Measurements from ENCODE around the gene CAMKK2.
"Not testable (repeated sequence)": the region's sequence is repeated elsewhere in the genome, so short reads cannot be mapped to it uniquely, and the experiment has no call there.

CAMKK2 gene

DNA sequence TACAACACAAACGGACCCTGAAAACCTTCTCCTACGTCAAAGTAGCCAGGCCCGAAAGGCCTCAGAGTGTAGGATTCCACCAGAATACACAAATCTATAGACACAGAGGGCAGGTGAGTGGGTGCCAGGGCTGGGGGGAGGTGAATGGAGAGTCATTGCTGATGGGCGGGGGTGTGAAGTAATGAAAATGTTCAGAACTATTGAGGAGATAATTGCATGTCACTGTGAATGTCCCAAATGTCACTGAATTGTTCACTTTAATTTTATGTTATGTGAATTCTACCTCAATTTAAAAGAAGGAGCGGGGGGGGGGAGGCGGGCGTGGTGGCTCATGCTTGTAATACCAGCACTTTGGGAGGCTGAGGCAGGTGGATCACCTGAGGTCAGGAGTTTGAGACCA lies 50.6 kb downstream of the CAMKK2 start:
- DNase-seq (ENCODE audit: low spot score) = no peak

DNA sequence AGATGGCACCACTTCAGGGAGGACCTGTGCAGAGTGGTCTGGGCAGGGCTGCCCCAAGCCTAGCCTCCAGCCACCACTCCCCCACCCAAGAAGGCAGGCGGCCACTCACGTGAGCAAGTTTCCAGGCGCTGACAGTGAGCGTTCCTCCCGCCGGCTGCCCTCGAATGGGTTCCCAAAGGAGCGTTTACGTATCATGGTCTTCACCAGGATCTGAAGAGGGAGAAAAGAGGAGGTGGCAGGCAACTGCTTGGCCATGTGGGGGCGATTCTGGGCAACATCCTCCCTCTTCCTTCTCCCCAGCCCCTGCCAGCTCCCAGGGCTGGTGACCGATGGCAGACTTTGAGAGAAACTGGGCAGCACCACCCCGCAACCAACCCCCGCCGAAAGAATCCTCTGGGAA lies 51.5 kb downstream of the CAMKK2 start:
- no peak for DNase-seq (ENCODE audit: low spot score)

DNA sequence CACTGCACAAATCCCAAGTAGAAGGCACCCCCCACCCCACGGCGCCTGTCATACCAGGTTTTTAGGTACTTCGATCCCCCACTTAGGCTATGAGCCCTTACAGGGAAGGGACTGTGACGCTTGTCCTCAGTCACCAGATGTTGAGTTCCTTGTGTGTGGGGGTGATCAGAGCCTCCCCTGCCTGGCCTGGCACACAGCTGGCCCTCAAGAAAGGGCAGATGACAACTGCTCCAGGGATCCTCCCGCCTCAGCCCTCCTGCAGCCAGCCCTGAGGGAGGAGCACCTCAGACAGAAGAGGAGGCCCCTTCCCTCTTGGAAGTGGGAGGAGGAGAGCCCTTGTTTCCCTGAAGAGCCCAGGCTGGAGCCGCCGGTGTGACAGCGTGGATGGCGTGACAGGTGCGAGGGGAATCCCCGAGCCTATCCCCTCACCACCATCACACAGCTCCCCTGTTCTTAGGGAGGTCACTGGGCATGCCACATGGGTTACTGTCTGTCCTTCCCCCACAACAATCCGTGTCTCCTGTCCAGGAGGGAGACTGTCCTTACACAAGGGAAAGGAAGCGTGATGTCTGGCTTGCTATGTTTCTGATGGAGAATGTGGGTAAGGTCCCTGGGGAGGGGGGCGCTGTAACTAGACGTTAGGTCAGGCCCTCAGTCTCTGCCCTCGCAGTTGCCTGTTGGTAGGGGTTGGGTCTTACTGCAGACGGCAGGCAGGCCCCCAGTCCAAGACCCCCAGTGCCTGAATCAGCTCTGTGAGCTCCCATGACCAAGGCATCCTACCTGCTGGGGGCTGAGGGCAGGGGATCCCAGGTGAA lies 55.1 kb downstream of the CAMKK2 start:
- no peak for DNase-seq (ENCODE audit: low spot score)

DNA sequence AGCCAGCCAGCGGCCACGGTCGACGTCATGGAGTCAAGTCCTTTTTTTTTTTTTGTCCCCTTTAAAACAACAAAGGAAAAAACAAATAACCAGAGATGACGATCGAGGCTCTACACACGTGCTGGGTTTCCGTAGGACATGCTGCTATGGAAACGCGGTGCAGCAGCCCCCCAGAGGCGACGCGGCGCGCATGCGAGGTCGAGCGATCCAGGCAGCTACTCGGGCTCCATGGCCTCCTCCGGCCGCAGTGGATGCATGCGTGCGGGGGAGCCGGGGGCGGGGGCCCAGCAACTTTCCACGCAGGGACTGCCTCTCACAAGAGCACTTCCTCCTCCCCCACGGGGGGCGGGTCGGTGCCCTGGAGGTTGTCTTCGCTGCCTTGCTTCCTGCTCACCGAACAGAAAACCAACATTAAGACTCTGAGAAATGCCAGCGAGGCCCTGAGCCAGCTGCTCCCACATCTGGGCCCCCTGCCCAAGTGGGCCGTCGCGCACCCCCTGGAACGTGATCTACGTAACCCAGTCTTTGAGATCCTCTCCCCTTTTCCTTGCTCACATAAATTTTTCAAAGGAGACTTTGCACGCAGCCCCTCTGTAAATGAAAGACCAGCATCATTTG lies 55.9 kb downstream of the CAMKK2 start:
- no peak for DNase-seq (ENCODE audit: low spot score)

DNA sequence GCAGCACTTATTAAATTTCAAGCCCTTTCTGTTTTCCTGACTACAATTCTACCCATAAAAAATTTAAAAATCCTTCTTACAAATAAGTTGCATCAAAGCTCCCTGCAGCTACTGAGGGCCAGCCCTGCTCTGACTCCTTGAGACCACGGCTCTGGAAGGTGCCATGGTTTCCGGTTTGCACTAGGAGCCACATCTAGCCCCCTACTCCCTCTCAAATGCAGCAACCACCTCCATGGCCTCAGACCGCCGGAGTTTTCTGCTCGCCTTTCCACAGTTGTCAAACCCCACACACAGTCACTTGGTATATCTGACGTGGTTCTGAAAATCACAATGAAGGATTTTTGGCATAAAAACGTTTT lies 56.5 kb downstream of the CAMKK2 start:
- no peak for DNase-seq (ENCODE audit: low spot score)

DNA sequence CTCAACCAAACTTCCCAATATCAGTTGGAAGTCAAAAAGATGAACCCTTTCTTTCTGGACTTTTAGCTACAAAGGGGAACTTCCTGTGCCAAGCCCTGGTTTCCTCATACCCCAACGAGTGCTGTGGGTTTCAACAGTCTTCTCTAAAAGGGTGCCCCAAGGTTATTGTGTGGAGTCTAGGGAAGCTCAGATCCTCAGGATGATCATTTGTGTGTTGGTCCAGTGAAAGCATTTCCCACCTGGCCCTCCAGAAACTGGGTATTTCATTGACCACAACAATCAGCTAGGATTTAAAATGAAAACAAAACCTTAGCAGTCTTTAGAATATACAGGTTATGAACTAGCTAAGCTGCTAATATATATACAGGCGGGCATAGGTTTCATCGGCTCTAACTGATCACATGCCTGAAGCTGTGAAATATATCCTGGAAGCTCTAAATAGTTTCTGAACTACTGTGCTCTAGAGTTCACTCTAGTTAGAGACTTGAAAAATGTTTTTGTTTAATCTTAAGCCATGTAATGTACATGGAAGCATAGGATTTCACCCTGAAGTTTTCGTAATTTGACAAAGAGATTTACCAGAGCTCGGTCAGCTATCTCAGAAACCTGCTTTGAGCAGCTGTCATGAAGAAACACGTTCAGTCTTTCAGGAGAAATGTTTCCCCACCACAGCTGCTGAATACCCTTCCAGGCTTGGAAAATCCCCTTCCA lies 57.0 kb downstream of the CAMKK2 start:
- DNase-seq (ENCODE audit: low spot score) = no peak

DNA sequence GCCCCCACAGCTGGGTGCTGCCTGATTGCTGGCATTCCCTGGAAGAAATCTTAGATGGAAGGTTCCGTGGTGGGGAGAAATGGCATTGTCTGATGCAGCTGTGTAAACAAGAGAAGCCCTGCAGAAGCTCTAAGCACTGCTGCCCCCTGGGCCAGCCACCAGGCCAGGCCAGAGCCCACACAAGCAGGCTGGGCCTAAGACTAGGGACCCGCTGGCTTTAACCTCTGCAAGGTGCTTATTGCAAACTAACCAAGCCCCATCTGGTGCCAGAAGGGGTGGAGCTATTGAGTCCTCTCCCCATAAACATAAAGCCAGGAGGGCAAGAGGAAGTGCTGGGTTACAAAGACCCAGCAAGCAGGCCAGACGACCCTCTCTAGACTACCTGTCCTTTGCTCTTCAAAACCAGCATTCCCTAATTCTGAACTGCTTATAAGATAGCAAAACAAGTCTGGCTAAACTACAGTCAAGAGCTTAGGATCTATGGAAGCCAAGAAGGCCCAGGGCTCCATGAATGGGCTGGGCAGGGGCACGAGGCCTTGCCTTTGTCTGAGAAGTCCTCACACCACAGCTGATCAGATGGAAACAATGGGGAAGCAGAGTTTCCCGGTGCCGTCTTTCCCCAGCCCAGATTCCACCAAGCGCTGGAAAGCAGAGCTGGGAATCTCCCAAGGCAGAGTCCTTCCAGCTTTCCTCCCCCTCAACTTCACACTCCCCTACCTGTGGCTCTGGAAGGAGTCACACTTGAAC lies 57.7 kb downstream of the CAMKK2 start:
- DNase-seq (ENCODE audit: low spot score) = no peak

DNA sequence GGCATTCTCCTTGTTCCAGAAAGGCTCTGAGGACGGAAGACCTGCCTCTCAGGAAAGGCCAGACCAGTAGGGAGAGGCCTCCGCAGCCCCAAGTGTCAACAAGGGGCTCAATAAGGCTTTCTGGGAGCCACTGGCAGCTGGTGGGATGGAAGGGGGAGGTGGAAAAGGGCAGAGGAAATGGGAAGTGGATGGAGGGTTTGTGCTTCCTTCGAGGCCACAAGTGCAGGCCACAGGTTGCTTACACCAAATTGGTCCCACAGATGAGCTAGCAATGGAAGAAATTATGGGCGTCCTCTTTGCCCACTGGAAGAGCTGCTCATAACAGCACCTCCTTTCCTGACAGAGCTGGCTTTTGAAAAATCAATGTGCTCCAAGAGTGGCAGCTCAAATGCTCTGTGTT lies 58.4 kb downstream of the CAMKK2 start:
- no peak for DNase-seq (ENCODE audit: low spot score)

DNA sequence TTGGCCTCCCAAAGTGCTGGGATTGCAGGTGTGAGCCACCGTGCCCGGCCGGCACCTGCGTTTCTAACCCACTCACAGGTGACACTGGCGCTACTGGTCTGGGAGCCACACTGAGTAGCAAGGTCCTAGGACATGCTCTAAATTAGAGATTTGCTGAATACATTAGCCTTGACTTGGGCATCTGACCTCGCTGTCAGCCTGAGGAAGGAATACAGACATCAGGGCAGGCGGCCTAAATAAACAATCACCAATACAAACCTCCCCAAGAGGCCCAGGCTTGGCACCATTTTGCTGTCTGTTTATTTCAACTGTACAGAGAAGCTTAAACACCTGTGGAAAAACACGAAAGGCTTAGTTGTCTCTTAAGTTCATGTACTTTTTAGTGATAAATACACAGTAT lies 59.1 kb downstream of the CAMKK2 start:
- DNase-seq (ENCODE audit: low spot score) = no peak

DNA sequence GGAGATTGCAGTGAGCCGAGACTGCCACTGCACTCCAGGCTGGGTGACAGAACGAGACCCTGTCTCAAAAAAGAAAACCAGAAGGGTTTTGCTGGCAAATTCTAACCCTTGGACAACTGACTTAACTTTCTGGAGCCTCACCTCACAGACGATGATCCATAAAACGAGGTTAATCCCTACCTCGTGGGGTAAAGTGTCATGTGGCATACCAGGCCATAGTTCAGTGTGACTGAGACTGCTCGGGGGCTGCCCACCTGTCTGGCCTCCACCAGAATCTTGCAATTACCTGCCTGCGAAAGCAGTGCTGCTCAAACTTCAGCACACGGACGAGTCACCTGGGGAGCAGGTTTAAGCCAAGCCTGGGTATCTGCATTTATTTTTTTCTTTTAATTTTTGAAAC lies 59.7 kb downstream of the CAMKK2 start:
- no peak for DNase-seq (ENCODE audit: low spot score)

DNA sequence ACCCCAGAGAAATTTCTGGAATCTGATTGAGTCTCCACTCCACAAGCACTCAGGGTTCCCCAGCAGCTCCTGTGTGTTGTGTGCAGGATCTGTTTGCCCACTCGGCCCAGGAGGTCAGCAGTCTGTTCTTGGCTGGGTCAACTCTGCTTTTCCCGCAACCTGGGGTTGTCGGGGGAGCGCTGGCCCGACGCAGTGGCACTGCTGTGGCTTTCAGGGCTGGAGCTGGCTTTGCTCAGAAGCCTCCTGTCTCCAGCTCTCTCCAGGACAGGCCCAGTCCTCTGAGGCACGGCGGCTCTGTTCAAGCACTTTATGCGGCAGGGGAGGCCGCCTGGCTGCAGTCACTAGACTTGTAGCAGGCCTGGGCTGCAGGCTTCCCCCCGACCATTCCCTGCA lies 62.9 kb downstream of the CAMKK2 start:
- no peak for DNase-seq (ENCODE audit: low spot score)

DNA sequence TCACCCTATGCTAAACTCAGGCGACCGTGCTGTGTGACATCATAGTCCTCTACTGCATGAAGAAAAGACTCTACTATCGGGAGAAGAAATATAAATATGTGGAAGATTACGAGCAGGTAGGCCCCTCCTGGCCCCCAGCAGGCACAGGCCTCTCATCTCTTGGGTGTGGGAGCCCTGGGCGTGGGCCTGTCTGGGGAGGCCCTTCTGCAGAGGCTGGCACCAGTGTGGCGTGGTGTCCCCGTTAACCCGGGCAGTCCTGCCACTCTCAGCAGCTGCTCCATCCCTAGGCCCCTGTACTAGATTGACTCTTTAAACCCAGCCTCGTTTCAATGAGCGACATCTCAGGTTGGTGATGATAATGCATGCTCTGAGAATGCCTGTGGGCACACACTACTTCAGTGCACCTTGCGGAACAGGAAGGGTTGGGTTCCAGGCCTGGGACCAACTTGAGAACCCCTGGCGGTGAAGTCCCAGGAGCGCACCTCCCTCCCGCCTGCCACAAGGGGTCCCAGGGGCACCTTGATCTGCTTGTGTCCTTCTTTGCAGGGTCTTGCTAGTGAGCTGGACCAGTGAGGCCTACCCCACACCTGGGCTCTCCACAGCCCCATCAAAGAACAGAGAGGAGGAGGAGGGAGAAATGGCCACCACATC lies 63.4 kb downstream of the CAMKK2 start:
- no peak for DNase-seq (ENCODE audit: low spot score)

DNA sequence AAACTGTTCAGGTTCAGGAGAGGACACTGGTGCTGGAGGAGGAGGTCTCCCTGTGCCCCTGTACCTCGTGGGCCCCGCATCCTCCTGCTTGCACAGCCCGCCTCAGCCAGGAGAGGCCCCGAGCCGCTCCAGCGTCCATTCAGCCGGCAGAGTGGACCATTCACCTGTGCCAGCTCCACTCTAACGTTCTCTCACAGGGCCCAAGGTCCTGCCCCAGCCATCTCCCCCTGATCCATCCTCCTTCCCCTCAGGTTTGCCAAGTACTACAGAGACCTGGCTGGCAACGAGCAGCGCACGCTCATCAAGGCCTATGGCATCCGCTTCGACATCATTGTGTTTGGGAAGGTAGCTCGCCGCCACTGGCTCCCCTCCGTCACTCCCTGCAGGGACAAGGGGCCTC lies 64.3 kb downstream of the CAMKK2 start:
- DNase-seq (ENCODE audit: low spot score) = no peak

DNA sequence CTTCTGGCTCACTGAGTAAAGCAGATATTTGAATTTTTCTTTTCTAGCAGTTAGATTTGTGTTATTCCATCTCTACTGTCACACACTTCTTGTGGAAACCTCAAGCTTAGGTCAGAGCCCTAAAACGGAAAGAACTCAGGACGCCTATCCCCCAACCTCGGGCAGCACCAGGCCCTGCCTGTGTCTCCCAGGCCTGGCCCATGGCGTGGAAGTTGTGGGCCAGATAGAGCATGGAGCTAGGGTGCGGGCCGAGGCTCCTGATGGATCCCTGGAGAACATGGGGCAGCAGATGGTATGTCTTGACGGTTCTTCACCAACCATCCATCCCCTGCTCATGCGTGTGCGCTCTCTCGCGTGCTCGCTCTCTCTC lies 66.0 kb downstream of the CAMKK2 start:
- DNase-seq (ENCODE audit: low spot score) = no peak

DNA sequence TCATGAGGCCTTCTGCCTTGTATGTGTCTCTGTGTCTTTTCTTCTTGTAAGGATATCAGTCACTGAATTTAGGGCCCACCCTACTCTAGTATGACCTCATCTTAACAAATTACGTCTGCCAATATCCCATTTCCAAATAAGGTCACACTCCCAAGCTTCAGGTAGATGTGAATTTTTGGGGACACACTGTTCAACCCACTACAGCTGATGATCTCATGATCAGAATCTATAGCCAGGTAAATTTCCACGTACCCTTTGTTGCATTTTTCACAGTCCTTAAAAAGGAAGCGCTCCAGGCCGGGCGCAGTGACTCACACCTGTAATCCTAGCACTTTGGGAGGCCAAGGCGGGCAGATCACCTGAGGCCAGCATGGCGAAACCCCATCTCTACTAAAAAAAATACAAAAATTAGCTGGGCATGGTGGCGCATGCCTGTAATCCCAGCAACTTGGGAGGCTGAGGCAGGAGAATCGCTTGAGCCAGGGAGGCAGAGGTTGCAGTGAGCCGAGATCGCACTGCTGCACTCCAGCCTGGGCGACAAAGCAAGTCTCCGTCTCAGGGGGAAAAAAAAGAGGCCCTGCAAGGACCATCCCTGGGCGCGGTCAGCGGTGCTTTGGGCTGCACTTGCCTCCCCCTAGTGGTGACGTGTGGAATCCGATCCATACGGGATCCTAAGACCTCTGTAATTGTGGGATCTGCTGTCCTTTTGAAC lies 66.5 kb downstream of the CAMKK2 start:
- DNase-seq (ENCODE audit: low spot score) = peak; percentile 73

DNA sequence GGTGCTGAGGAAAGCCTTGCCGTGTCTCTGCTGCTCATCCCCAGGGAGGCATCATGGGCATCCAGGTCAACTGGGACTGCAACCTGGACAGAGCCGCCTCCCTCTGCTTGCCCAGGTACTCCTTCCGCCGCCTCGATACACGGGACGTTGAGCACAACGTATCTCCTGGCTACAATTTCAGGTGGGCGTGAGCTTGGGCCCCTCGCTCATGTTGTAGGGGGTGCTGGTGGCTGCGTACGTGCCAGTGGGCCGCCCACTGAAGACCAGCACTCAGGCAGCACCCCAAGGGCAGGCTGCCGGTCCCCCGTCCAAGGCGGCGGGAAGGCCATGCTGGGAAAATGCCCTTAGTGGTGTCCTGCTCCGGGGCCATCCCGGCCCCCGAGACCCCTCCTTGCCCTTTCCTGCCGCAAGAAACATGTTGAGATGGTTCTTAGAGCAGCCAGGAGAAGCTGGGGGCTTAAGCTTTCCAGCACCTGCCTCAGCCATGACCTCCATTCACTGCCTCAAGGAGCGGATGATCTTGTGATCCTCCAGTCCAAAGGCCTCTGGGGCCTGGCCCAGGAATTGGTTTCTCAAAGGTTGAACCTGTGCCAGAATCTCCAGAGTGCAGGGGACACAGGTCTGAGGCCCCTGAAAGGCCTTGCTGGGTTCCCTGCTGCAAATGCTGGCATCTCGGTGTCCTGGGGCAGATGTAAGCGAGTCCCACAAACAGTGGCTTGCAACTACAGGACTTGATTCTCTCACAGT lies 67.4 kb downstream of the CAMKK2 start:
- DNase-seq (ENCODE audit: low spot score) = no peak

DNA sequence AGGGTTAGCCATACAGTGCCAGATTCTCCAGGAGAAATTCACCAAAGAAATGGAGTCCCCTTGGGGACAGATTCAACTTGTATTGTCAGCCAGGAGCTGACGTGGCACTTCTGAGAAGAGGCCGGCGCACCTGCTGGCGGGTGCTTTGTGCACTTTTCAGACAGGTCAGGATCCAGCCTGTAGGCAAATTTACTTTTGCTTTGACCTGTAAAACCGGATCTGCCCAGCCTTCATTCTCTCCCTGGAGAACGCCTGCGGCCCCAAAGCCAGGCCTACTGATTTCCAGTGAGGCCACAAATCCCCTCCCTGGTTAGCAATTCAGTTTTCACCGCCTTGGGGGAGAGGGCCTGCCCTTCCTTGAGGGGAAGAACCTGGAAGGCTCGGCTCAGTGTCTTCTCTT lies 69.2 kb downstream of the CAMKK2 start:
- peak; percentile 47 for DNase-seq (ENCODE audit: low spot score)

DNA sequence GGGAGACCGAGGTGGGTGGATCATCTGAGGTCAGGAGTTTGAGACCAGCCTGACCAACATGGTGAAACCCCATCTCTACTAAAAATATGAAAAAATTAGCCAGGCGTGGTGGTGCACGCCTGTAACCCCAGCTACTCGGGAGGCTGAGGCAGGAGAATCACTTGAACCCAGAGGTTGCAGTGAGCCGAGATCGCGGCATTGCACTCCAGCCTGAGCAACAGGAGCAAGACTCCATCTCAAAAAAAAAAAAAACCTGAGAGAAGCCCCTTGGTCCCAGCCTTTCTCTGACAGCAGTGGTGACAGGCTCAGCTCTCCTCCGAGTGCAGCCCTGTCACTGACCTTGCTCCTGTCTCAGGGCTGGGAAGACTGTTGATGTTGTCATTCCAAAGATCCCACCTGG lies 69.6 kb downstream of the CAMKK2 start:
- DNase-seq (ENCODE audit: low spot score) = not testable (repeated sequence)

DNA sequence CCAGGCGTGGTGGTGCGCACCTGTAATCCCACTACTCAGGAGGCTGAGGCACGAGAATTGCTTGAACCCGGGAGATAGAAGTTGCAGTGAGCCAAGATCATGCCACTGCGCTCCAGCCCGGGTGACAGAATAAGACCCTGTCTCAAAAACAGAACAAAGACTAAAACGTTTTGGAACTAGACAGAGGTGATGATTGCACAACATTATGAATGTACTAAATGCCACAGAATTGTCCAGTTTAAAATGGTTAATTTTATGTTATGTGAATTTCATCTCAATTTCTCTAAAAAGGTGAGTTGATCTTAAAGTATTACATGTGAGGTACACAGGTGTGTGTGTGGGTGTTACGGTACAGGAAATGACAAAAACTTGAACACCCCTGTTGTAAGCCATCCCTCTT lies 70.1 kb downstream of the CAMKK2 start:
- no peak for DNase-seq (ENCODE audit: low spot score)

DNA sequence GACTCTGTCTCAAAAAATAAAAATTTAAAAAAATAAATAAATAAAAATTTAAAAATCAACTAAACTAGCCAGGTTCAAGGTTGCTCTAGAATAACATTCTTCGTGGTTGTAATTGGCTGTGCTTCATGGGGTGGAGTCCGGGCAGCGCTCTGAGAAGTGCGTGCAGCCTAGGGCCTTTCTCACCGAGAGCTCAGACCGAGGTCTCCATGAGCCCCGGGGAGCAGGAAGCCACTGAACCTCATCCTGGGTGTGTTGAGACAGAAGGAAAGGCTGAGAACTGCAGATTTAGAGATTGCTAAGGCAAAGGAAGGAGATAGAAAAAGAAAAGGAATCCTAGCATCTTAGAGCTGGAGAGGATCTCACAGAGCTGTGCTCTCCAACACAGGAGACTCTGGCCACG lies 71.9 kb downstream of the CAMKK2 start:
- DNase-seq (ENCODE audit: low spot score) = no peak

All from kidney tubule cell (primary cell).